Activated gamma-delta T cell (primary cell): ENCODE results near the gene GPR183.
A peak's percentile ranks its signal among the peaks of the same experiment; 100 is the strongest.

ENCODE experiments used
- DNase-seq: peaks from one replicate; lab custom pipeline; 2025; lab: John Stamatoyannopoulos, UW

The GPR183 gene

GRCh38 chr13:99311748-99312492 is 4.7 kb upstream of the GPR183 start:
- DNase-seq = no peak

GRCh38 chr13:99311137-99311536 is 3.9 kb upstream of the GPR183 start:
- DNase-seq = no peak

GRCh38 chr13:99310382-99311031 is 3.3 kb upstream of the GPR183 start:
- DNase-seq = no peak

GRCh38 chr13:99308471-99309087 is 1.4 kb upstream of the GPR183 start:
- DNase-seq = no peak

GRCh38 chr13:99307648-99308339 is 595 bp upstream of the GPR183 start:
- no peak for DNase-seq

GRCh38 chr13:99305566-99305965 is 1.6 kb downstream of the GPR183 start:
- DNase-seq = no peak

GRCh38 chr13:99305158-99305557 is 2.0 kb downstream of the GPR183 start:
- DNase-seq = no peak

GRCh38 chr13:99304541-99304940 is 2.7 kb downstream of the GPR183 start:
- DNase-seq = no peak

GRCh38 chr13:99303863-99304521 is 3.2 kb downstream of the GPR183 start:
- peak; percentile 6 for DNase-seq

- no peak for DNase-seq
These were observed 4.3 kb downstream of the GPR183 start for GRCh38 chr13:99302637-99303505.

GRCh38 chr13:99301913-99302636 is 5.1 kb downstream of the GPR183 start:
- no peak for DNase-seq

GRCh38 chr13:99301056-99301838 is 6.0 kb downstream of the GPR183 start:
- DNase-seq = no peak

- DNase-seq = no peak
These were observed 7.3 kb downstream of the GPR183 start for GRCh38 chr13:99299920-99300341.

- no peak for DNase-seq
These were observed 7.8 kb downstream of the GPR183 start for GRCh38 chr13:99299256-99299919.

- DNase-seq = no peak
These were observed 9.1 kb downstream of the GPR183 start for GRCh38 chr13:99298056-99298455.

GRCh38 chr13:99297331-99297730 is 9.9 kb downstream of the GPR183 start:
- DNase-seq = no peak

- no peak for DNase-seq
These were observed 10.8 kb downstream of the GPR183 start for GRCh38 chr13:99296398-99296797.

- no peak for DNase-seq
These were observed 11.5 kb downstream of the GPR183 start for GRCh38 chr13:99295488-99296252.
